Measurements from ENCODE around the gene SELENOK.

- TF ChIP-seq CTCF (IDR thresholded peaks at IDR 0.05; ENCODE audit: low read length) (no peak), EZH2 (optimal IDR thresholded peaks at IDR 0.05; ENCODE audit: low read depth, low read length) (no peak)
Observed at GRCh38 chr3:53939813-53940212, 48.2 kb upstream of the SELENOK start.

Data from MM.1S (cell line).